ENCODE results near the gene COL26A1.

COL26A1 gene

DNA sequence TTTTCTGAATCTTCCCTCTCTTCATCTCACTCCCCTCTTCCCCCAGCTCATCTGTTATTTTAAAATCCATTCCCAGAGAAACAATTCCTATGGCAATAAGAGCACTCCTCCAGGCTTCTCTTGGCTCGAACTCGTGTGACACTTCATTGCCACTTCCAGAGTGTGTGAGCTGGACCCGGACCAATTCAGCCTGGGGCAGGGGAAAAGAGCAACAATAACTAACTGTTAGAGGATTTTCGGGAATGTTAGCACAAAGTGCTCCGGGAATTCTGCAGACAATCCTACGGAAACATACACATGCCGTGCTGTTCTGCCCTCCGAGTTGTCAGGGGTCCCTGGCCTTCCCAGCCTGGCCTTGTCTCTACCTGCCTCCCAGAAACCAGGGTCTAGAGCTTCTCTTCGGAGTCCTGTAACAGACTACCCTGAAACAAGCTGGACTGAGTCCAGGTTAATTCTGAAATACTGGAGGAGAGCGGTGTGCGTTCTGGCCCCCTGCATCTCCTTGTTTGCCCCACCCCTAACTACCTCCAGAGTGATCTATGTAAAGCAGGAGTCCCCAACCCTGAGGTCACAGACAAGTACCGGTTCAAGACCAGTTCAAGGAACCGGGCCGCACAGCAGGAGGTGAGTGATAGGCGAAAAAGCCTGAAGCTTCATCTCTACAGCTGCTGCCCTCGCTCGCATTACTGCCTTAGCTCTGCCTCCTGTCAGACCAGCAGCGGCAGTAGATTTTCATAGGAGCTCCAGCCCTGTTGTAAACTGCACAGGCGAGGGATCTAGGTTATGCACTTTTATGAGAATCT is 11.3 kb downstream of the COL26A1 start:
- DNase-seq (ENCODE audit: low read depth) = no peak

DNA sequence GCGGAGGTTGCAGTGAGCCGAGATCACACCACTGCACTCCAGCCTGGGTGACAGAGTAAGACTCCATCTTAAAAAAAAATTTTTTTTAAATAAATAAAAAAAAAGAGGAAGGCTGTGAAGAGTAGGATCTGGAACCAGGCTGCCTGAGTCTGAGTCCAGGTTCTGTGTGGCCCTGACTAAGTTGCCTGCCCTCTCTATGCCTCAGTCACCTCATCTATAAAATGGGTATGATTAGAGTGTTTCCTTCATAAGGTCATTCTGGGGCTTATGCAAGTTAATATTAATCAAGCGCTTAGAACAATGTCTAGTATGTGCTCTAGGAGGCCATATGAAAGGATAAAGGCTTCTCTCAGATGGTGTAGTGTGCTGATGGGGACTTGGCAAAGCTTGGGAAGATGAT is 12.3 kb downstream of the COL26A1 start:
- DNase-seq (ENCODE audit: low read depth) = no peak

DNA sequence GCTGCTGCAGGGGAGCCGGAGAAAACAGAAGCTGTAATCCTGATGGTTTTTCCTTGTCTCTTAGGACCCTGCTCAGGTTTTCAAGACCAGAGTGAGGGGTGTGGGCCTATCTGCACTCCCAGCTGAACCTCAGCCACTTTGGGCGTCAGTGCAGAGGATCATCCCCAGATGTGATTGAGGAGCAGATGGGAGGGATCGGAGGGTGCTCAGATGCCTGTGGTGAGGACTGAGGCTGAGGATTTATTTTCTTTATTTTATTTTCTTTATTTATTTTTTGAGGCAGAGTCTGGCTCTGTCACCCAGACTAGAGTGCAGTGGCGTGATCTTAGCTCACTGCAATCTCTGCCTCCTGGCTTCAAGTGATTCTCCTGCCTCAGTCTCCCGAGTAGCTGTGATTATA is 13.9 kb downstream of the COL26A1 start:
- DNase-seq (ENCODE audit: low read depth) = no peak

DNA sequence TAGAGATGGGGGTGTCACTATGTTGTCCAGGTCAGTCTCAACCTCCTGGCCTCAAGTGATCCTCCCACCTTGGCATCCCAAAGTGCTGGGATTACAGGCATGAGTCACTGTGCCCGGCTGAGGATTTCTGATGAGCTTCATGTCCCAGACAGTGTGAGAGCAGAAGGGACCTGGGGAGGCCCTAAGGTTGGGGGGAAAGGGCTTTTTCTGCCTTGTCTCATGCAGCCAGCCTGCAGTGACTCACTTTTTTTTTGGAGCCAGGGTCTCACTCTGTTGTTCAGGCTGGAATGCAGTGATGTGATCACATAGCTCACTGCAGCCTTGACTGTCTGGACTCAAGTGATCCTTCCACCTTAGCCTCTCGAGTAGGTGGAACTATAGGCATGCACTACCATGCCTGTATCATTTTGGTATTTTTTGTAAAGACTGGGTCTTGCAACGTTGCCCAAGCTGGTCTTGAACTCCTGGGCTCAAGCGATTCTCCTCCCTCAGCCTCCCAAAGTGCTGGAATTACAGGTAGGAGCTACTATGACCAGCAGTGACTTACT is 14.6 kb downstream of the COL26A1 start:
- DNase-seq (ENCODE audit: low read depth) = no peak

DNA sequence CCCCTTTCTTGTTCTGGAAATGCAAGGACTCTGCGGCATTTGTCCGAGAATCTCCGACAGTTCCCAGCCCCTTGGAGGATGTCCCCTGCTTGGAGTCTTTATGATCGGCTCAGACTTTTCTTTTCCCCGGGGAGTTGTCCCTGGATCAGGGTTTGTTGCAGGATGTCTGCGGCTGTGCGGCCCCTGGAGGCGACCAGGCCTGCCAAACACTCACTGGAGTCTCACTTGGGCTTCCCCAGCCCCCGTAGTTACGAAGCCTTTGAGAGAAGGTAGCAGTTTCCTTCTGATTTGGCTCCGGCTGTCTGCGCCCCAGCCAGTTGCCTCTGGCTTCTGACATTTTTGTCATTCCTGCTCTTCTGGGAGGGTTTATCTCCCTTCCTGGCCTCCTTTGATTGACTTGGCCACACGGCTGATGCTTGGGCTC is 16.1 kb downstream of the COL26A1 start:
- no peak for DNase-seq (ENCODE audit: low read depth)

DNA sequence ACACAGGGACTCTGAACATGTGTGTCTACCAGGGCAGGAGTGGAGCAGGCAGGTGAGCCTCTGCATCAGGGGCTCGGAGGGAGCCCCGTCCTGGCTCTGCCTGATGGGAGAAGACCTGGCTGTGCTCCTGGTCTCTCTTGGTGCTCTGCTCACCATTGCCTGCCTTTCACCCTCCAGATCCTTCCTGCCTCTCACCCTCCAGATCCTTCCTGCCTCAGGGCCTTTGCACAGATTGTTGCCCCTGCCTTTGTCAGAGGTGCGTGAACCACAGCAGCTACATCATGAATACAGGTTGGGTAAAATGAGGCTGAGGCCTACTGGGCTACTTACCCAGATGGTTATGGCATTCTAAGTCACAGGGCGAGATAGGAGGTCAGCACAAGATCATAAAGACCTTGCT is 16.6 kb downstream of the COL26A1 start:
- no peak for DNase-seq (ENCODE audit: low read depth)

DNA sequence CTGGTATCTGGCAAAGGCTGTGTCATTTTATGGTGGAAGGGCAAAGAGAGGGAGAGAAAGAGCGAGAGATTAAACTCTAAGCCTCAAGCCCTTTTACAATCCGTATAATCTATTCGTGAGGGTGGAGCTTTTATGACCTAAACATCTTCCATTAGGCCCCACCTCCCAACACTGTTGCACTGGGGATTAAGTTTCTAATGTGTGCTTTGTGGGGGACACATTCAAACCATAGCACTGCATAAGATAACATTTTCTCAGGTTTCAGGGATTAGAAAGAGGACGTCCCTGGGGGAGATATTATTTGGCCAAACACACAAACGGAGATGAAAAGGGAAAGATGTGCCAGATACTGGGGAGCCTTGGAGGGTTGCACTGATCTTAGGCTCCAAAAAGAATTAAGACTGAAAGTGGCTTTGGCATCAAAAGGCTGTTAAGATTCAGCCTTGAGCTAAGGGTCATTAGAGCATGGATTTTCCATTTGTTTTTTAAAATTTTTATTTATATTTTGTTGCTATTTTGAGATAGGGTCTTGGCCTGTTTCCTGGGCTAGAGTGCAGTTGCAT is 19.0 kb downstream of the COL26A1 start:
- DNase-seq (ENCODE audit: low read depth) = no peak

DNA sequence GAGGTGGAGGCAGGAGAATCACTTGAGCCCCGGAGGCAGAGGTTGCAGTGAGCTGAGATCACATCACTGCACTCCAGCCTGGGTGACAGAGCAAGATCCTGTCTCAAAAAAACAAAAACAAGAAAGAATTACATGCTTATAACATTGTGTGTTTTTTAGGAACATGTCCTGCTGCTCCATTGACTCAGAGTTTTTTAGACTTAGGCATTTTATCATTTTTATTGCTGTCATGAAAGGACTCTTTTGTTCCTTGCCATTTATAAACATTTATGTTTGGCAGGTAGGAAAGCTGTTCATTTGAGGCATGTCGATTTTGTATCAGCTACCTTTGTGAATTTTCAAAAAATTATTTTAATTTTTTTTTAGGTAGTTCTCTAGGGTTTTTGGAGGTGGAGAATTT is 20.3 kb downstream of the COL26A1 start:
- no peak for DNase-seq (ENCODE audit: low read depth)

DNA sequence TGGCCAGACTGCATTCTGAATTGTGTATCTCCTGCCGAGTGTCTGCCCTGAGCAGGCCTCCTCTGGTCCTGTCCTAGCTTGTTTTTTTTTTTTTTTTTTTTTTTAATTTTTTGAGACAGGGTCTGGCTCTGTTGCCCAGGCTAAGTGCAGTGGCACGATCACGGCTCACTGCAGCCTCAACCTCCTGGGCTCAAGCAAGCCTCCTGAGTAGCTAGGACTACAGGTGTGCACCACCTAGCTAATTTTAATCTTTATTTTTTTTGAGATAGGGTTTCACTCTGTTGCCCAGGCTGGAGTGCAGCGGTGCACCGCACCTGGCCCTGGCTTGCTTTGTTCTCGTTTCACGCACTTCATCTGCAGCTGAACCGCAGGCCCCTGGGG is 23.5 kb downstream of the COL26A1 start:
- no peak for DNase-seq (ENCODE audit: low read depth)

DNA sequence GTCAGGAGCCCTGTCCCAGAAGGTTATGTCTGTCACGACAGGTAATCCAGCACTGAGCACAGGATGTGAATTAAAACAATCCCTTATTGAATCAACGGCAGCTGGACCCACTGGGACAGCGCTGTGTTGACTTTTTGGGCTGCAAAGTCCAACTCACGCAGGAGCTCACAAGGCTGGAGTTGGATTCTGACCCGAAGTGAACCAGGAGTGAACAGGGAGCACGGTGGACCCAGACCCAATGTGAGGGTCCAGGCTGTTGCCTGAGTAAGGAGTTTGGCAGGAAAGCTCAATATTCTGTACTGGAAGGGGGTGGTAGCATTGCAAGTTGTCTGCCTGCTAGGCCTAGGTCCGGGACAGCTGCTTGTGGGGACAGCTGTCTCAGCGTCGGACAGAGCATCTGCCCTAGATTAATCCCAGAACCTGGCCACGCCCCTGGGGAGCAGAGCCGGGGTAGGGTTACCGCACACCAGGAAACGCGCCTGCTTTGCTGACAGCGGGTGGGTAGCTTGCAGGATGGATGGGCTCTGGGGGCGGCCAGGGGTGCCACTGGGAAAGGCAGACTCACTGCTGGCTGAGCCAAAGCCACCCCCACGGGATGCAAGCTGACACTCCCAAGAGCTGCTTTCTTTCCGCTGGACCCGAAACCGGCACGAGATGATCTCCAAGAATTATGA is 24.0 kb downstream of the COL26A1 start:
- DNase-seq (ENCODE audit: low read depth) = no peak

DNA sequence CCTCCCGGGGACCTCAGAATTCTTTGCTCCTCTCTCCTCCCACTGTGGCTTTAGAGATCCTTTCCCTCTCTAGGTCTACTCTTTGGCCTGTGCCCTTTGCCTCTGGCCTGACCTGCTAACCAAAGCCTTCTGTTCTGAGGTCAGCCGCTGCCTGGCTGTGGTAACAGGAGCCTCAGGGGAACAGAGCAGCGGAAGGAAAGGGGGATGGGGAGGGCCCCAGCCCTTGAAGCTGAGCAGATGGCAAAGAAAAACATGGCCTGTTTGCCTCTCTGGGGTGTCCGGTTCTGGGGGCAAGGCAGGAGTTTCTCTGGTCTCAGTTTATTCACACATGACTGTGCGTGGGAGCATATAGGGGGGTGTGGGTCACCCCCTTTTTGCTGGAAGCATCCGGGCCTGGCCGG is 28.2 kb downstream of the COL26A1 start:
- DNase-seq (ENCODE audit: low read depth) = no peak

DNA sequence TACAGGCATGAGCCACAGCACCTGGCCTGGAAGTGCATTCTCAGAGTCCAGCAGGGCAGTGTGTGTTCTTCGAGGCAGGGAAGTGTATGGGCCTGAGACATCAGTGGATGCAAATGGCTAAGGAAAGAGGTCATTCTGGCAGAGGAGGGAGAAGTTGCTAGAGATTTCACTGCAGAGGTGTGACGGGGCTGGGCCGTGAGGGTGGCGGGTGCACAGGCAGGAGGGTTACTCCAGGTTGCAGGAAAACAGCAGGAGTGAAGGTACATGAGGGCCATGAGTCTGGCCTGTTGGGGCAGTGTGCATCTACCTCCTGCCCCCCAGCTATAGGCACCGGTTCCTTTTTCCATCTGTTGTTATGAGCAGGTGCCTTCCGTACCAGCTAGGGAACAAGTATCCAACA is 29.3 kb downstream of the COL26A1 start:
- no peak for DNase-seq (ENCODE audit: low read depth)

DNA sequence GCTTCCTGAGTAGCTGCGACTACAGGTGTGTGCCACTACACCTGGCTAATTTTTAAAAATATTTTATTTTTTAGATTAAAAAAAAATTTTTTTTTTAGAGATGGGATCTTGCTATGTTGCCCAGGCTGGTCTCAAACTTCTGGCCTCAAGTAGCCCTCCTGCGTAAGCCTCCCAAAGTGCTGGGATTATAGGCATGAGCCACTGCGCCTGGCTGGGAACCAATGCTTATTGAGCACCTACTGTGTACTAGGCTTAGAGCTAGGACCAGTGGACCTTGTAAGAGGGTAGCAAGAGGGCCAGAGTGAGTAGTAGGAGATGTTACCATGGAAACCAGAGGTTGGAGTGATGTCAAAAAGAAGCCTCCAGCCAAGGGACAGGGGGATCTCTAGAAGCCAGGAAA is 31.2 kb downstream of the COL26A1 start:
- DNase-seq (ENCODE audit: low read depth) = no peak

DNA sequence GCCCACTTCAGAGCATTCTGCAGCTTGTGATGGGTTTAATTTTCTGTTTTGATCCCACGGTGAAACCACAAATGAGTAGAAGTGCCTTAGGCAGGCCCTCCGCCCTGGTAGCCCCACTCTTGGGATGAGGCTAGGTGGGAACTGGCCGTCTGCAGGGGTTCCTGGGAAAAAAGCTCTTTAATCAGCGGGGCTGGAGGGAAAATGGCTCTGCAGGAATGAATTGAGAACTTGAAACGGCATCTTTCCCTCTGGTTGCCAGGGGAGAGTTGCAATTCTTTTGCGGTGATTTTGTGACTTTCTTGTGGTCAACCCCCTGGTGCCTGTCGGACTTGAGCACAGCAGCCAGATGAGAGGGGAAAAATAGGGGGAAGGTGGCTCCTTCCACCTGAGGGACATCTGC is 32.7 kb downstream of the COL26A1 start:
- DNase-seq (ENCODE audit: low read depth) = no peak

DNA sequence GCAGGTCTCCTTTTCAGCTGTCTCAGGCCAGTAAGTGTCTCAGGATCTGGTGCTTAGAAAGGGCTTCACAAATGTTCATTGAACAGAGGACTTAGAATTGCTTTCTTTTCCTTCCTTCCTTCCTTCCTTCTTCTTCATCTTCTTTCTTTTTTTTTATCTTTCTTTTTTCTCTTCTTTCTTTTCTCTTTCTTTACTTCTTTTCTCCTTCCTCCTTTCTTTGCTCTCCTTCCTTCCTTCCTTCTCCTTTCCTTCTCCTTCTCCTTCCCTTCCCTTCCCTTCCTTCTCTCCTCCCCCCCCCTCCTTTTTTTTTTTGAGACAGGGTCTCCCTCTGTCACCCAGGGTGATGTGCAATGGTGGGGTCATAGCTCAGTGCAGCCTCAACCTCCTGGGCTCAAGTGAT is 34.6 kb downstream of the COL26A1 start:
- DNase-seq (ENCODE audit: low read depth) = no peak

DNA sequence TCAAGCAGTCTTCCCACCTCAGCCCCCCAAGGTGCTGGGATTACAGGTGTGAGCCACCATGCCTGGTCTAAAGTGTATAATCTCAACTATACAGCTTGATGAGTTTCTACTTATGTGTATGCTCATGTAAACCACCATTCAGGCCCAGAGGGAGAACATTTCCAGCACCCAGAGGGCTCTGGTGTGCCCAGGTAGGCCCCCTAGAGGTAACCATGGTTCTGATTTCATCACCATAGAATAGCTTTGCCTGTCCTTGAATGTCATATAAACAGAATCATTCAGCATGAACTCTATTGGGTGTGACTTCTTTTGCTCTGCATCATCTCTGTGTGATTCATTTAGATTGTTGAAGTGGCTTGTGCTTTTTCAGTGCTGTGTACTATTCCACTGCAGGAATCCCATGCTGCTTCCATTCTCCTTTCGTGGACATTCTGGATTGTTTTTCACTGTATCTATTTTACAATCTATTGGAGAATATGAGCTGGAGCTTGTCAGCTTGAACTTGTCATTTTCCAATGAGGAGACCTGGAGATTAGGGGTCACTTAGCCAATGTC is 35.2 kb downstream of the COL26A1 start:
- no peak for DNase-seq (ENCODE audit: low read depth)

DNA sequence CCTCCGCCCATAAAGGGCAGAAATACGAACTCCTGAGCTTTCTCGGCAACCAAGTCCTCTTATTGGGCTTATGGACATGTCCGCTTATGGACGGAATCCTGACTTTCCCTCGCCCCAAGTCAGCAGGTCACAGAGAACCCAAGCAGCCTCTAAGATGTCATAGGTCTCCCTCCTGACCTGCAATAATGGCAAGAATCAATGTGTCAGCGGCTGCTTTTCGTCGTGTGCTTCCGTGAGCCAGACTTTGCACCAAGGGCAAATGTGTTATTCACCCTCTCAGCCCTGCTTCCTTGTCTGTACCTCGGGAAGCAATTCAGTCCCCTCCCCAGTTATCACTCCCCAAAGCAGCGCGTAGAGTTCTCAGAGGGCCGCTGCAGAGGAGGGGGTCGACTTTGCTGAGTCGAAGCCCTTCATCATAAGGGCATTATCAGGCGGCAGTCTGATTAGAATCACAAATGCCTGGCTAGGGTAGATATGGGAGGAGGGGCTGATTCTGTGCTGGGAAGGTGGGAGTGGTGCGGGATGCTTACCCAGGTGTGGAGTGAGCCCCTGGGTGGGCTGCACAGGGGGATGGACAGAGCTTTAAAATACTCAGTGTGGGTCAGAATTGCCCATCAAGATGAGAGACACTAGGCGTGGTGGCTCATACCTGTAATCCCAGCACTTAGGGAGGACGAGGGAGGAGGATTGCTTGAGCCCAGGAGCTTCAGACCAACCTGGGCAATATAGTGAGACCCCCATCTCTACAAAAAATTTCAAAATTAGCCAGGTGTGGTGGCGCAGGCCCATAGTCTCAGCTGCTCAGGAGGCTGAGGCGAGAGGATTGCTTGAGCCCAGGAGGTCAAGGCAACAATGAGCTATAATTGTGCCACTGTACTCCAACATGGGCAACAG is 36.0 kb downstream of the COL26A1 start:
- no peak for DNase-seq (ENCODE audit: low read depth)

DNA sequence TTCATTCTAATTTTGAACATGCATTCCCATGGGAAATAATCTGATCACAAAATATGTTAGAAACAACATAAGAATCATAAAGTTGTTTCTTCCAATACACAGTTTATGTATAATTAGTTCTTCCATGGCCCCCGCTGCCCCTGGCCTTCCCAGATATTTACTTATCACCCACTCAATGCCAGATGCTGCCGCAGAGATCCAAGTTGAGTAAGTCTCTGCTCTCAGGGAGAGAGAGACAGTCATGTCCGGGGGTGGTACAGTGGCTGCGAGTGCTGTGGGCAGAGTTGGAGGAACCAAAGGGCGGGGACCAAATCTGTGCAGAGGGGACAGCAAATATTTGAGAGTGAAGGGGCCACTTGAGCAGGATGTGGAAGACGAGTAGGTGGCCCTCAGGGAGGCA is 37.1 kb downstream of the COL26A1 start:
- no peak for DNase-seq (ENCODE audit: low read depth)

DNA sequence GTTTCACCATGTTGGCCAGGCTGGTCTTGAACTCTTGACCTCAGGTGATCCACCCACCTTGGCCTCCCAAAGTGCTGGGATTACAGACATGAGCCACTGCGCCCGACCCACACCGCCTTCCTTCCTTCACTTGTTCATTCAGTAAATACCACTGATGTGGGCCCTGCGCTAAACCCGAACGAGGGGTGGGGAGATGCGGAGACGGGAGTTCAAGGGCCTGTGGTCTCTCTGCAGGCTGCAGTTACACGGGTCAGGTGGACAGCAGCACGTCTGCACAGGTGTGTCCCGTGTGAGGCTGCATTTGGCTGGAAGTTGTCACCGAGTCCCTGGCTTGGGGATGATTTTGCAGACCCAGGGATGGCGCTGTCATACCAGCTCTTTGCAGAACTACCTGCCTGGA is 38.1 kb downstream of the COL26A1 start:
- DNase-seq (ENCODE audit: low read depth) = no peak

DNA sequence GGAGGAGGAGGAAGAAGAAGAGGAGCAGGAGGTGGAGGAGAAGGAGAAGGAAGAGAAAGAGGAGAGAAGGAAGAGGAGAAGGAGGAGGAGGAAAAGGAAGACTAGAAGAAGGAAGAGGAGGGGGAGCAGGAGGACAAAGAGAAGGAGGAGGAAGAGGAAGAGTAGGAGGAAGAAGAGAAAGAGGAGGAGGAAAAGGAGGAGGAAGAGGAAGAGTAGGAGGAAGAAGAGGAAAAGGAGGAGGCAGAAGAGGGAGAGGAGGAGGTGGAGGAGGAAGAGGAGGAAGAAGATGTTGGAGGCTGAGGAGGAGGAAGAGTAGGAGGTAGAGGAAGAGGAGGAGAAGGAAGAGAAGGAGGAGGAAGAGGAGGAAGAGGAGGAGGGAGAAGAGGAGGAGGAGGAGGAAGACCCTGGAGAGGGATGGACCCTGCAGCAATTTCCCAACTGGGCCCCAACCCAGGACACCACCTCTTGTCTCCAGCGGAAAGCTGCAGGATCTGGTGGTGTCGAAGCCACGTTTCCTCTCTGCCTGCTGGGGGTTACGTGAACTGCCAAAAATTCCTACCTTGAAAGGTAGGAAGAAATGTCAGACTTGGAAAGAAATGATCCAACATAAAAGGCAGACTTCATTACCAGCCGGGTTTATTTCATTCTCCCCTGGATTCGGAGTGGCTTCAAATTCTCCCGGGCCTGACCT is 38.9 kb downstream of the COL26A1 start:
- no peak for DNase-seq (ENCODE audit: low read depth)

DNA sequence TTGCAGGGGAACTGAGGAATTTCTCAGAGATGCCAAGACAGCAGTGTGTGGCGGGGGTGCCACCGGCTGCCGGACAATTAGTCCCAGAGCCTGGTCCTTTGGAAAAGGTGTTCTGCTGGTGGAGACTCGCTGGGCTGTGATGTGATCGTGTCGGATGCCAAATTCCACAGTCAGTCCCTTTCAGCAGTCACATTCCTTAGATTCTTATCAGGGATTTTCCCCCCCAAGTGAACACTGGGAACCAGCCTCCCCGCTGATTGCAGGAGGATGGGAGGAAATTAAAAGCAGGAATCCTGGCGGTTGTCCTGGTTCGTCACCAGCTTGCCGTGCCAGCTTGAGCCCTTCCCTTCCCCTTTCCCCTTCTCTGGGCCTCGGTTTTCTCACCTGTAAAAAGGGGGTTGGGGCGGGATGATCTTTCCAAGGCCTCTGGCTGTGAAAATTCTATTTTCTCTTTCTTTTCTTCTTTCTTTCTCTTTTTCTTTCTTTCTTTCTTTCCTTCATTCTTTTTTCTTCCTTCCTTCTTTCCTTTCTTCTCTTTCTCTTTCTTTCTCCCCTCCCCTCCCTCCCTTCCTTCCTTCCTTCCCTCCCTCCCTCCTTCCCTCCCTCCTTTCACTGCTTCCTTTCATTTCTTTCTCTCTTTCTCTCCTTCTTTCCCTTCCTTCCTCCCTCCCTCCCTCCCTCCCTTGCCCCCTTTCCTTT is 39.6 kb downstream of the COL26A1 start:
- DNase-seq (ENCODE audit: low read depth) = no peak

All from stromal cell of bone marrow (primary cell).